Stomach smooth muscle (tissue), 2 donors: ENCODE results near the gene SAMSN1.
A peak's percentile ranks its signal among the peaks of the same experiment; 100 is the strongest.

Source experiments
- H3K27ac ChIP-seq: one replicate; pipeline ENCODE4 v1.7.0; 2013; ENCODE audit warnings: mild to moderate bottlenecking, low read length, inconsistent platforms
- H3K27me3 ChIP-seq, 2 donors: one replicate each; pipeline ENCODE4 v1.7.0; 2013; ENCODE audit warnings: low read length in 2 of 2; ENCODE audit not compliant: insufficient read depth in 2 of 2, control insufficient read depth in 1 of 2
- H3K36me3 ChIP-seq, 2 donors: one replicate each; pipeline ENCODE4 v1.7.0; 2013; ENCODE audit warnings: low read length in 2 of 2; ENCODE audit not compliant: control insufficient read depth in 2 of 2, insufficient read depth in 2 of 2
- H3K4me1 ChIP-seq: one replicate; pipeline ENCODE4 v1.7.0; 2013; ENCODE audit warnings: low read length; ENCODE audit not compliant: control insufficient read depth, insufficient read depth
- H3K4me3 ChIP-seq, 2 donors: one replicate each; pipeline ENCODE4 v1.7.0; 2013; ENCODE audit warnings: low read length in 2 of 2
- H3K9ac ChIP-seq, 2 donors: one replicate each; pipeline ENCODE4 v1.7.0; 2013; ENCODE audit warnings: low read length in 2 of 2, mild to moderate bottlenecking in 1 of 2
- H3K9me3 ChIP-seq, 2 donors: one replicate each; pipeline ENCODE4 v1.7.0; 2013; ENCODE audit warnings: low read length in 2 of 2; ENCODE audit not compliant: control insufficient read depth in 2 of 2
- donor health status: healthy.
- donor health status: Pancreatic carcinoma.

SAMSN1 gene

DNA sequence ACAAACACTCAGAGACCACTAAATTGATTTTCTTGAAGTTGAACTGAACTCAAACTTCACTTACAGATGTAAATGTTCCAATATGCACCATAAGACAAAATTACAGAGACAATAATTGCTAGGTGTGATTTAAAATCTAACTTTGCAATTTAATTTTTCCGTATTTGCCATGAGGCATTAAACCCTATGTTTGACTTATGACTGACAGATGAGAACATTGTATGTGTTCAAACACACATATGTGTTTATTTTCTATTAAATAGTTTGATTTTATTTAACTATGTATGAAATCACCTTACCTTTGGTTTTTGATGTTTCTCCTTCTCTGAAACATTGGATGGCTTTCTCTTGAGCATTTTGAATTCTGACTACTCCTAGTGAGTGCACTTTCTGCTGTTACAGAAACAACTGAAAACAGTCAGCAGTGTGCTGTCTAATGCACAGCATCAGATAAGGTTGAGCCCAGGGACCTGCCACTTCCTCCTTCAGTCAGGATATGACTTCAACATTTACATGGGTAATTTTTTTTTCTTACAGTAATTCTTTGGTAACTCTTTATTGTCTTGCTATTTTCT lies at the start of gene SAMSN1:
Gene SAMSN1, minus strand, starts transcription at position 410 of the 575 bp plus-strand sequence. Its CDS starts 54 bp downstream, at position 356.
- Histone ChIP-seq H3K9me3 (no peaks in the 10 kb centered on the region), H3K36me3 (no peaks in the 10 kb centered on the region), H3K4me1 (no peaks in the 10 kb centered on the region), H3K27me3 (no peaks in the 10 kb centered on the region), H3K4me3 (no peak within 1 kb of the TSS), H3K9ac (no peak within 1 kb of the TSS), H3K27ac (no peak within 1 kb of the TSS)

DNA sequence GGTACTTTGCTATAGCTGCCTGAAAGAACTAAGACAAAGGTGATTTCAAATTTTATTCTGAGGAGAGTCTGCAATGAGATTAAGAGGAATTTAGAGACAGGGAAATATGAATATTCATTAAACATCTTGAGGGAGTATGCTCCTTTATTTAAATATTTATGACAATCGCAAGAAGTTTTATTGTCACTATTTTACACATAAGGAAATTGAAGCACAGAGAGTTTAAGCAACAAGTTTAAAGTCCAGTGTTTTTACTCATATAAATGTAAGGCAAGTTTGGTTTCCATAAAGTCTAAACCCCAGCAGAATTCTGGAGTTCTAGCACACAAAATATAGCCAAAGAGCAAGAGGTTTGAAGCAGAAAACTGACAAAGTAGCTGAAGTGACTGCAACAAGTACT lies 49.3 kb upstream of the SAMSN1 start:
- peaks cover 0 to 4% of the 10 kb centered on the region in 2 donors for H3K9me3 ChIP-seq
- H3K27me3 ChIP-seq, result no peaks in the 10 kb centered on the region
- H3K9ac ChIP-seq, result no peak overlapping the region
- H3K4me3 ChIP-seq, result no peak overlapping the region
- no peaks in the 10 kb centered on the region for H3K36me3 ChIP-seq
- H3K27ac ChIP-seq, result no peak overlapping the region
- peaks cover 3% of the 10 kb centered on the region for H3K4me1 ChIP-seq

GRCh38 chr21:14594967-14595366 lies 48.9 kb upstream of the SAMSN1 start:
- Histone ChIP-seq H3K9me3 (peaks cover 0 to 4% of the 10 kb centered on the region in 2 donors), H3K36me3 (no peaks in the 10 kb centered on the region), H3K4me1 (peaks cover 3% of the 10 kb centered on the region), H3K4me3 (no peak overlapping the region), H3K9ac (no peak overlapping the region), H3K27ac (no peak overlapping the region), H3K27me3 (no peaks in the 10 kb centered on the region)

DNA sequence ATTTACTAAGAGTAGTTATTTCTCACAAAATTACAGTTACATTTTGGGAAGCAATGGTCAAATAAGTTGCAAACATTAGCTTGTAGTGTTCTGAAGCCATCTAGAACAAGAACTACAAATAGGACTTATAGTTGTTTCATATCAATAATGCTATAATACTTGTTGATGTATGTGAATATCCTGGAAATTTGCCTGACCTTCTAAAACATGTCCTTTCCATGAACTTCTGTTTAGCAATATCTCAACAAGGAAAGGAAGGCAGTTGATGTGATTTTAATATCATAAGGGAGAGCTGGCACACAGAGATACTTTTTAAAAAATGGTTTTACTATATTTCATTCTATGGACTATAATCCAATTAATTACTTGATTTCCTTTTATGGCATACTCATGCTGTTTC lies 47.1 kb upstream of the SAMSN1 start:
- H3K27me3 ChIP-seq, result no peaks in the 10 kb centered on the region
- peaks cover 3% of the 10 kb centered on the region for H3K4me1 ChIP-seq
- H3K4me3 ChIP-seq, result no peak overlapping the region
- no peak overlapping the region for H3K27ac ChIP-seq
- no peak overlapping the region for H3K9ac ChIP-seq
- H3K36me3 ChIP-seq, result no peaks in the 10 kb centered on the region
- H3K9me3 ChIP-seq, result peaks cover 0 to 4% of the 10 kb centered on the region in 2 donors

- Histone ChIP-seq H3K9ac (no peak overlapping the region), H3K36me3 (no peaks in the 10 kb centered on the region), H3K27ac (peak overlapping the region; percentile 63), H3K4me3 (no peak overlapping the region), H3K4me1 (peaks cover 3% of the 10 kb centered on the region), H3K27me3 (no peaks in the 10 kb centered on the region), H3K9me3 (peaks cover 0 to 4% of the 10 kb centered on the region in 2 donors)
These were observed 46.3 kb upstream of the SAMSN1 start for GRCh38 chr21:14592296-14593000.

- Histone ChIP-seq H3K36me3 (no peaks in the 10 kb centered on the region), H3K4me3 (no peak overlapping the region), H3K9me3 (peaks cover 0 to 4% of the 10 kb centered on the region in 2 donors), H3K27me3 (no peaks in the 10 kb centered on the region), H3K9ac (no peak overlapping the region), H3K27ac (peak overlapping the region; percentile 63), H3K4me1 (peaks cover 3% of the 10 kb centered on the region)
These were observed 45.8 kb upstream of the SAMSN1 start for GRCh38 chr21:14591882-14592281.

DNA sequence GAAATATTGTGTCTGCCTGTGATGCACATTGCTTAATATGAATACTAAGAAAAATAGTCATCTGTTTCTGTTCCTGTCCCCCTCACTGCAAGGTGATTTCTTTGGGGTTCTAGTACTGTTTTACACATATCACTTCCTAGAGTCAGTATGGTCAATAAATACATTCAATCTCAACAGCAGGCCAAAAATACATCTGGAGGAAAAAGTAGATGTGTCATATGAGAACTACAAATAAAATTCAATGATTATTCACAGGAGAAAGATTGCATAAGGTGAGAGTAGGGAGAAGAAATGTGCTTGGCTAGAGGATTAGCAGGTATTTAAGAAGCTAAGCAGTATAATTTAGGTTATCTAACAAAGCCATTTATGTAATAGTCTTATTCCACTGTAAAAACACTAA lies 45.3 kb upstream of the SAMSN1 start:
- Histone ChIP-seq H3K36me3 (no peaks in the 10 kb centered on the region), H3K27me3 (no peaks in the 10 kb centered on the region), H3K4me1 (peaks cover 3% of the 10 kb centered on the region), H3K9ac (no peak overlapping the region), H3K27ac (peak overlapping the region; percentile 11), H3K4me3 (peak overlapping the region in 1 of 2 donors; percentile 40), H3K9me3 (peaks cover 0 to 3% of the 10 kb centered on the region in 2 donors)

- Histone ChIP-seq H3K9me3 (no peaks in the 10 kb centered on the region), H3K27ac (no peak overlapping the region), H3K4me3 (no peak overlapping the region), H3K36me3 (no peaks in the 10 kb centered on the region), H3K9ac (no peak overlapping the region), H3K4me1 (peaks cover 3% of the 10 kb centered on the region), H3K27me3 (no peaks in the 10 kb centered on the region)
These were observed 43.9 kb upstream of the SAMSN1 start for GRCh38 chr21:14589855-14590563.

DNA sequence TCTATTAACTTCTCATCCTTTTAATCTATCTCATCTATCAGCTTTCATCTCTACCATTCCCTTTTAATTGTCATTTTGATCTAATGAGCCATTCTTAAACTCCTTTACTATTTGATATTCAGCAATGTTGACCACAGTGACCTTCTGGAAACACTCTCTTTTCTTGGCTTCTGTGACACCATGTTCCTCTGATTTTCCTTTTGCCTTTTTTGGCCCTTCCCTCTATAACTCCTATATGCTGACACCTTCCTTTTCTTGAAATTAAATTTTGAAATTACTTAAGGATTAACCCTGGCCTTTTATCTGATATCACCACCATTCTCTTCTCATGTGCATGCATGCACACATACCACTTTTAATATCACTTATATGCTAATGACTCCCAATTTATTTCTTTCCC lies 41.2 kb upstream of the SAMSN1 start:
- no peaks in the 10 kb centered on the region for H3K9me3 ChIP-seq
- H3K27ac ChIP-seq, result no peak overlapping the region
- no peak overlapping the region for H3K9ac ChIP-seq
- H3K4me3 ChIP-seq, result no peak overlapping the region
- H3K4me1 ChIP-seq, result peaks cover under 1% of the 10 kb centered on the region
- no peaks in the 10 kb centered on the region for H3K27me3 ChIP-seq
- no peaks in the 10 kb centered on the region for H3K36me3 ChIP-seq

DNA sequence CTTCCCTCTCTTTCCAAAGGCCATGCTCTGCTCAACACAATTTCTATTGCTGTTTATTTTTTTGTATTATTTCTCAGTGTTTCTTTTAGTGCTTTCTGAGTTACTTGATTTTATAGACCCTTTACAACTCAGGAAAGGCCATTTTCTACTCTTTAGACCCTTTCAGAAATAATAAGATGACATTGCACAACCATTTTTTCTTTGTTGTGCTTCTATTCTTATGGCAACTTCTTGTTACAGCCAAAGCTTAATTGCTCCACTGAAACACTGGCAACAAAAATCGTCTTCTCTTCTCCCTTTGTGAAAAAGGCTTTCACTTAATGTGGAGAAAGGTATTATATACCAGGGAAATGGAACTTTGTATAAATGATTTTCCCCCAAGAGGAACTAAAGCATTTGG lies 39.0 kb upstream of the SAMSN1 start:
- Histone ChIP-seq H3K36me3 (no peaks in the 10 kb centered on the region), H3K9me3 (no peaks in the 10 kb centered on the region), H3K9ac (no peak overlapping the region), H3K27ac (no peak overlapping the region), H3K27me3 (no peaks in the 10 kb centered on the region), H3K4me3 (no peak overlapping the region), H3K4me1 (no peaks in the 10 kb centered on the region)
